Endothelial cell of umbilical vein (primary cell): ENCODE measurements around the gene MALT1.
"Not testable (repeated sequence)": the region's sequence is repeated elsewhere in the genome, so short reads cannot be mapped to it uniquely, and the experiment has no call there.

Experiments
- CTCF ChIP-seq, 2 donors: IDR thresholded peaks; 1 replicate in 1 of 2; 2 replicates in 1 of 2; pipeline ENCODE4 v1.5.1; 2011; ENCODE audit warnings: low read length in 2 of 2, mild to moderate bottlenecking in 2 of 2, moderate library complexity in 2 of 2, control low read depth in 1 of 2, inconsistent platforms in 1 of 2, low read depth in 1 of 2; ENCODE audit not compliant: insufficient read depth in 1 of 2; ENCODE audit errors: extremely low read depth in 1 of 2
- EZH2 ChIP-seq: IDR thresholded peaks from 2 replicates; pipeline ENCODE4 v1.6.1; 2012; ENCODE audit warnings: borderline replicate concordance, low read depth, mild to moderate bottlenecking, moderate library complexity, low read length, inconsistent platforms; ENCODE audit not compliant: severe bottlenecking
- JUN ChIP-seq: IDR thresholded peaks from 2 replicates; pipeline ENCODE4 v1.6.1; 2011; ENCODE audit warnings: borderline replicate concordance, low read depth; ENCODE audit not compliant: insufficient read length, insufficient read depth
- POLR2A ChIP-seq: IDR thresholded peaks from 2 replicates; pipeline ENCODE4 v1.6.1; 2012; ENCODE audit warnings: low read depth, mild to moderate bottlenecking, control low read depth, low read length
- POLR2AphosphoS5 ChIP-seq: IDR thresholded peaks from 2 replicates; pipeline ENCODE4 v1.6.1; 2012; ENCODE audit warnings: low read depth, mild to moderate bottlenecking, control low read depth, low read length, moderate library complexity; ENCODE audit not compliant: insufficient read depth

GRCh38 chr18:58650830-58651229 lies 20.4 kb upstream of the MALT1 start:
- TF ChIP-seq POLR2A; EZH2; CTCF (IDR thresholded peaks at IDR 0.05; ENCODE audit: extremely low read depth in 1 of 2, insufficient read depth in 1 of 2, low read depth in 1 of 2, low read length in 2 of 2); JUN; POLR2AphosphoS5: not testable (repeated sequence)
